IPS-NIHi11 (cell line): ENCODE measurements around the gene PSTPIP1.

Experiments used
- DNase-seq: peaks from one replicate; pipeline ENCODE4 v3.0.0; 2012; ENCODE audit warnings: mixed read lengths, low spot score

Gene PSTPIP1

GRCh38 chr15:76978522-76979330 lies 16.2 kb upstream of the PSTPIP1 start:
- no peak for DNase-seq

GRCh38 chr15:76979331-76979925 lies 15.5 kb upstream of the PSTPIP1 start:
- DNase-seq = no peak

GRCh38 chr15:76979996-76980520 lies 14.9 kb upstream of the PSTPIP1 start:
- DNase-seq = no peak

- no peak for DNase-seq
Observed at GRCh38 chr15:76982356-76982755, 12.6 kb upstream of the PSTPIP1 start.

GRCh38 chr15:76982756-76983155 lies 12.2 kb upstream of the PSTPIP1 start:
- no peak for DNase-seq

- DNase-seq = no peak
Observed at GRCh38 chr15:76983590-76984375, 11.1 kb upstream of the PSTPIP1 start.

- DNase-seq = no peak
Observed at GRCh38 chr15:76986743-76987142, 8.2 kb upstream of the PSTPIP1 start.

GRCh38 chr15:76987276-76987675 lies 7.7 kb upstream of the PSTPIP1 start:
- no peak for DNase-seq

- no peak for DNase-seq
Observed at GRCh38 chr15:76987896-76988860, 6.7 kb upstream of the PSTPIP1 start.

GRCh38 chr15:76988867-76989780 lies 5.8 kb upstream of the PSTPIP1 start:
- DNase-seq = no peak

- DNase-seq = no peak
Observed at GRCh38 chr15:76991048-76991447, 3.9 kb upstream of the PSTPIP1 start.

GRCh38 chr15:76991741-76992645 lies 2.9 kb upstream of the PSTPIP1 start:
- no peak for DNase-seq

GRCh38 chr15:76993114-76993725 lies 1.7 kb upstream of the PSTPIP1 start:
- no peak for DNase-seq

GRCh38 chr15:76994001-76994400 lies 925 bp upstream of the PSTPIP1 start:
- DNase-seq = no peak

- no peak for DNase-seq
Observed at GRCh38 chr15:76994496-76994895, 430 bp upstream of the PSTPIP1 start.

GRCh38 chr15:76996076-76996525 lies 1.2 kb downstream of the PSTPIP1 start:
- DNase-seq = no peak

GRCh38 chr15:76996526-76997401 lies 1.8 kb downstream of the PSTPIP1 start:
- DNase-seq = no peak
